HK-2 (cell line): ENCODE measurements around the gene ACSS1.
A peak's percentile ranks its signal among the peaks of the same experiment; 100 is the strongest.

Experiments
- DNase-seq: peaks from one replicate; pipeline ENCODE4 v3.0.0-alpha.2; 2018; ENCODE audit not compliant: unreplicated experiment

Gene ACSS1

DNA sequence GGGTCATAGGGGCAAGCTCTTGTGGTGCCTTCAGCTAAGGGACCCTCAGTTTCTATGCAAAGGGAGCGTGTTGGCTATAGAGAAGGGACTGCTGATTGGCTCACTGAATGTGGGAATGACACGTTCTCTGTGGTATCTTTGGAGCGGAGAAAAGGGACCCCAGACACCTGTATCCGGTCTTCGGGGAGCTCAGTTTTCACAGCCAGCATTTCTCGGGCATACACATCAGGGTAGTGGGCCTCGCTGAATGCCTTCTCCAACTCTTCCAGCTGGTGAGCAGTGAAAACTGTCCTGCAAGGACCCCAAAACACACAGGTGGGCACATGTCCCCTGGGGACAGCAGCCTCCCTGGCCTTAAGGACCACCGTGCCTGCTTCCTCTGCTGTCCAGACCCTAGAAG, 20.7 kb upstream of the ACSS1 start:
- DNase-seq: no peak

DNA sequence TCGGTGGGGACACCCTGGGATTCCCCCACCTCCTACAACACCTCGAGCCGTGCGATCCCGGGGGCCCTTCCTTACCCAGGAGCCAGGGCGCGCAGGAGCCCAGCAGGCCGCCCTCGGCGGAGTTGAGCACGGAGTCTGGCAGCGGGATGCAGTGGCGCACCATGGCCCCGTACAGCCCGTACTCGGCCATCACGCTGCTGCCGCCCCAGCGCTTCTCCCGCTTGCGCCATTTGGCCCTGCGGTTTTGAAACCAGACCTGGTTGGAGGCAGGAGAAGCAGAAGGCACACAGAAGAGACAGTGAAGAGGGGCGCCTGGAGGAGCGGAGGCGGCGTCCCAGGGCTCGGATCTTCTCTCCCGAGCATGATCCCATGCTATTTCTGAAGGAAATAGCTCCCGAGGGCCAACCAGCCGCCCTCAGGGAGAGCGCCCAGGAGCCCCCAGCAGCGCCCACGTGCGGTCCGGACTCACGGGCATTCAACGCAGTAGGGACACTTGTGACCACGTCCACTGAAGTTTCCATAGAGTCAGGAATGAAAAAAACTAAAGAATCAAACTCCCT, 19.8 kb upstream of the ACSS1 start:
- no peak for DNase-seq

DNA sequence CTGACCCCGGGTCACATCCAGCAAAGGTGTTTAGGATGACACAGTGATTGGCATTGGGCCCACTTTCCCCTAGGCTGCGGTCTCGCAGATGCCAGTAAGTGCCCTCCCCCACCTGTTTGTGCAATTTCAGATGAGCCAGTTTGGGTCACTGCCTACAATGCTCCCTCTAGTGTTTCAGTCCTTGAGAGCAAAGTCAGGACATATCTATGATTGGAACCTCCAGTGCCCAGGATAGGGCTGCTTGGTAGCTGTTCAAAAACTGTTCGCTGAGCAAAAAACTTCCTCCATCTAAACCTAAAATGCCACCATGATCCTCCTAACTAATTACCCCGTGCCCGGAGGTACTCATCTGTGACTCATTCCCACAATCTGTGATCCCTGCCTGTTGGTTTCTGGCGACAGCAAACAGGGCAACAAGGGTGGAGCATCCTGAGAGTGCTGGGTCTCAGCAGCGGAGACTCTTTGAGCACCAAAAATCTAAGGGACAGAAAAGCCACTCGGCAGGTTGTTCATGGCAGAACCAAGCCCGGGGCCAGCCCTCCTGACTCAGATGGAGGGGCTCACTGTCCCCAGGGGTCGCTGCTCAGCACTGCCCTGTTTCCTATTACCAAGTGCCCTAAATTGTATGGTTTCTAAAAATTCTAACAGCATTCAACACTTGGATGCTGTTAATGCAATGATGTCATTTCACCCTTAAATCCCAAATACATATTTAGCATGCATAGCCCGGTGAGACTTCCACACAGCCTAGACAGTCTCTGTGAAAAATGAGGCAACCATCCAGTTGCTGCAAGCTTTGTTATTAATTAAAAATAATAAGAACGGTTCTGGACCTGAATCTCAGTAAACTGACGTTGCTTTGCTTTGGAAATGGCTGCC, 19.0 kb upstream of the ACSS1 start:
- DNase-seq: no peak

DNA sequence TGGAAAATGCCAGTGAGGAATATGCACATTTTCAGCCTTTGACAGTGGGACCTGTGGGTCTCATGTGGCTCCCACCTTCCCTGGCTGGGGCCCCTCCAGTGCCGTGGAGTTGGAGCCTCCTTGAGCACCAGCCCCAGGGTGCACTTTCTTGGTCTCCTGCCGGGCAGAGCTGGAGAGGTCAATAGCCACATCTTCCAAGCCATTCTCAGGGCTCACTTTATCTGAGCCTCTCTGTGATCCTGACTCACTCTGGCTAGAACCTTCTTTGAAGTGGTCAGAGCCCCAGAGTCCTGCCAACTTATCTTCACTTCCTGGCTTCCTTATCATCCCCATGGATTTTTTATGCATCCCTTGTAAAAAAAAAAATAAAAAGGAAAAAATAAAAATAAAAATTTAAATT, 18.3 kb upstream of the ACSS1 start:
- DNase-seq: no peak

DNA sequence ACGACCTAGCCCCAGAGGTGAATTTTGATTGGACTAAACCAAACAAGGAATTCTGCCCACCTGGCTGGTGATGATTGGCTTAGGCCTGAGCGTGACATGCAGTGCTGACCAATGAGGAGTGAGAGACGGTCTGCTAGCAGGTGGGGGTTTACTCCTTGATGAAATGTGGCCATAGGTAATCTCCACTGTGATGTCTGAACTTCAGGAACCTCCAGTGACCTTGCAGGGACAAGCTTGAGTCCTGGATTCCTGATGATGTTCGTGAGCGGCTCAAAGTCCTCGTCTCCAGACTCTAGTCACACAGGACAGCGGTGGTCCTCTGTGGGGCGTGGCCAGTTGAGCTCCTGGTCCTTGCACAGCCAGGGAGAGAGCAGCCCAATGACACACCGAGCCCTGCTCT, 15.6 kb upstream of the ACSS1 start:
- DNase-seq: no peak

DNA sequence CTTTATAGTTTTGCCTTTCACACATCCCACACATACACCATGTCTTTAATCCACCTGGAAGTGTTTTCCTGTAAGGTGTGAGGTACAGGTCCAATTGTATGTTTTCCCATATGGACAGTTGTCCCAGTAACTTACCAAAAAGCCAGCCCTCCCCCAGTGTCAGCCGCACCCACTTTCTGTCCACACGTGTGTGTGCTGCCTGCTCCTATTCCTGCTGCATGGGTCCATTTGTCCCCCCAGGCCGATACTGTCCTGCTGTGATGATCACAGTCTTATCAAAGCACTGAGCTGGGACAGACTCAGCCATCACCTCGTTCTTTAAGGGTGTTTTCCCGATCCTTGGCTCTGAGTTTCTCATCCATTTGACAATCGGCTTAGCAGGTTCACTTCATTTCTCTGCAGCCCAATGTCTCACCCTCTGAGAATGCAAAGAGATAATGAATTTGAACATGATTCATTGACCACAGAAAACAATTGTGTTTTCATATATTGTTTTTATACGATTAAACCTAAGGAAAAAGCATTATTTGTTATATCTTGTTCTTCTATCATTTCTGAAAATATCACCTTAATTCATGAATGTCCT, 14.4 kb upstream of the ACSS1 start:
- no peak for DNase-seq

DNA sequence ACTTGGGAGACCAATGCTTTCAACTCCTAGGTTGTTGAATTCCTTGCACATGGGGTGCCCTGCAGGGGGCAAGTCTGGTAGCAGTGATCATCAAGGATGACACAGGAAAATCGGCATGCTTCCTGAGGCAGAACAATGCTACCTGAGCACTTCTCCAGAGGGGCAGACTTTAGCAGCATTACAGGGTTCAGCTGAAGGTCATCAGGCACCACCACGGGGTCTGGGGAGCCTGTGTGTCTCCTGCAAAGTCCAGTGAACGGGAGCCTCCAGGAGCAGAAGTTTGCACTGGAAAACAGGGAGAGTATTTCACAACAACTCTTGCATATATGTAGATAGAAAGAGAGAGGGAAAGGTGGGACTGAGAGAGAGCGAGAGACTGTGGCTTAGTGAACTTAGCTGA, 13.8 kb upstream of the ACSS1 start:
- DNase-seq: no peak

DNA sequence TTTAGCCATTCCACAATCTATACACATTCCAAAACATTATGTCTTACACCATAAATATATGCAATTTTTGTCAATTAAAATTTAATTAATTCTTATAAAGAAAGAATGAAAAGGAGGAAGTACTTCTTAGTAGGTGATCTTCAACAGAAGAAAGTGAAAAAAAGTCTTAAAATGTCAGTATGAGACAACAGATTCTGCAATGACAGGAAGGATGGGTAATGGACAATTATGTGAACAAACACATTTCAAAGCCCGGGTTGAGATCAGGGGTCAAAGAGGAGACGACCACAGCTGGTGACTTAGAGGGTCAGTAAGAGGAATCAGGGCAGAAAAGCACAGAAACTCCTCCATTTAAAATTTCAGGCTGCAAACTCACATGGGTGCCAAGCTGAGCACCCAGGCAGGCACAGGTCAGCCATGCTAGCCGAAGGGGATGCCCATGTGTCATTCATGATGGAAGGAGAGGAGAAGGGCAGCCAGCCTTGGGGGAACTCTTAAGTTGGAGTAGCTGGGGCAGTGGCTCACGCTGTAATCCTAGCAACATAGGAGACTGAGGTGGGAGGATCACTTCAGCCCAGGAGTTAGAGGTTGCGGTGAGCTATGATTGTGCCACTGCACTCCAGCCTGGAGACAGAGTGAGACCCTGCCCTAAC, 13.0 kb upstream of the ACSS1 start:
- DNase-seq: no peak

DNA sequence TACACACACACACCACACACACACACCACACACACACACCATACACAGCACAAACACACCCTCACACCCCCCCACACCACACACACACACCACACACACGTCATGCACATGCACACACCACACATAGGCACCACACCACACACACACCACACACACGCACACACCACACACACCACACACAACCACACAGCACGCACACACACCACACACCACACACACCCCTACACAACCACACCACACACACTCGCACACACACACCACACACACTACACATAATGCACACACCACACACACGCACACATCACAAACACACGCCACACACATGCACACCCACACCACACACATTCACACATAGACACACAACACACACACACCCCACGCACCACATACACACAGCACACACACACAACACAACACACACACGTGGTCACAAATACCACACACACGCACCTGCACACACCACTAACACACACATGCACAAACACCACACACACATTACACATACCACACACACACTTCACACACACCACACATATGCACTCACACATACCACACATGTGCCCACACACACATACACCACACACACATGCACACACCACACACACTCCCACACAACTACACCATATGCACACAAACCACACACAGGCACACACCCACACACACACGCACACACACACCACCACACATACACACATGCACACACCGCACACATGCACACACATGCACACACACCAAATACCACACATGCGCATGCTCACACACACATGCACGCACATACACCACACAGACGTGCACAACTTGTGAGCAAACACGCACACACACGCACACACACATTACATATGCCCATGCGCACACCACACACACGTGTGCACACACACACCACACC, 9.4 kb upstream of the ACSS1 start:
- DNase-seq: no peak

DNA sequence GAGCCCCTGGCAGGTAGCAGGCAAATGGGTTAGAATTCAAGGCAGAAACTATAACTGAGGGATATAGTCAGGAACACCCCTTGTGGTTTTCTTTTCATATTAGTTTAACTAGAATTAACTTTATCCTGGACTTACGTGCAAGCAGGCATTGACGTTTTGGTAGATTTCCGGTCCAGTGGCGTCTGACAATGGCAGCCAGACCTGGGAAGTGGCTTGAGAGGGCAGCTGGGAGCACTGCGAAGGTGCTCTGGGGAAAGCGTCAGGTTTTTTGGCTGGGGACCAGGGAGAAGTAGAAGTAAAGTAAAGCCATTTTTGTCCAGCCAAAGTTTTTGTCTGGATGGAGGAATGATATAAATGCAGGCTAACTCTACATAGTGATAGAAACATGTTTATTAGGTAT, 8.4 kb upstream of the ACSS1 start:
- DNase-seq: no peak

DNA sequence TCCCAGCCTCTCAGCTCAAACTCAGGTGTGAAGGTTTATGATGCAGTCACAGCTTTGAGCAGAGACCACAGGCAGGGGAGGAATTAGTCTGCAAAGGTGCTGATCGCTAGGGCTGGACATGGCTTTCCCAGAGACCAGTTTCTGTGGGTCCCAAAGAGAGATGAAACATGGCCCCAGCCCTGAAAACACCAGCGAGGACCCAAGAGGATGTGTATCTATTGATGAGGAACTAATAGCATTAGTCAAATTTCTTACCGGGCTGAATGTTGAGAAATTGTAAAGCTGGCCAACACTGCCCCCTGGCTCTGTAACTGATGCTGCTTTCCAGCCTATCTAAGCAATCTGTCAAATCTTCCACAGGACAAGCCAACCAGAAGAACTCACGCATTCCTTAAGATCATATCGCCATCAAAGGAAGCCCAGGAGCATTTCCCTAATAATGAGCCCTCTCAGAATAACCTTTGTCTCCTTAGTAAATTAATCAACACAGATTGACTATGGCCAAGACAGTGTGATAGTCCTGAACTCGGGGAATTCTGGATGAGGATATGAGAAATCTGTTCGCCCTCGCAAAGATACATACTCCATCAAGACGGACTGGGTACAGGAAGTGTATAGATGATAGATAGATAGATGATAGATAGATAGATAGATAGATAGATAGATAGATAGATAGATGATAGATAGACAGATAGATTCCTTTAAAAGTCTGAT, 7.8 kb upstream of the ACSS1 start:
- peak; percentile 40 for DNase-seq

DNA sequence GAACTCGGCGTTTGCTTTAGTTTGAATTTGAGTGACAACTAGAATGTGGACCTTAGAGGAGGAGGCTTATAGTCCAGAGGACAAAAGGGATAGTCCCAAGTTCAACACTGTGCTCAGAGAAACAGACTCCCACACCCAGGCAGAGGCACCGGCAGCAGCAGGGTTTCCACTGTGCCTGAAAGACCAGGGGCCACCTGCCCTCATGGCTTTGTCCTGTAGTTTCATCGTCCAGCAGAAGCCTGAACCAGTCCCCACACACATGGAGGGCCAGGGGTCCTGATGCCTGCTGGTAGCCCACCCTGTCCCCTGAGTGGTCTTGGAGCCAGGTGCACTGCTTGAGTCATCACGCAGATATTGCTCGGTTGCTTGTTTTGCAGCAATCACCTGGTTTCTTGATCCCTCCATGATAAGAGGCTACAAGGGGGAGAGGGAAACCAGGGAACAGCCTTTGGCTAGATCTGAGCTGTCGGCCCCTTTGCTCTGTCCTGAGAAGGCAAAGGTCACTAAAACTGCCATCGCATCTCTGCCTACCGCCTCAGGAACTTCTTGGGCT, 7.2 kb upstream of the ACSS1 start:
- DNase-seq: no peak

DNA sequence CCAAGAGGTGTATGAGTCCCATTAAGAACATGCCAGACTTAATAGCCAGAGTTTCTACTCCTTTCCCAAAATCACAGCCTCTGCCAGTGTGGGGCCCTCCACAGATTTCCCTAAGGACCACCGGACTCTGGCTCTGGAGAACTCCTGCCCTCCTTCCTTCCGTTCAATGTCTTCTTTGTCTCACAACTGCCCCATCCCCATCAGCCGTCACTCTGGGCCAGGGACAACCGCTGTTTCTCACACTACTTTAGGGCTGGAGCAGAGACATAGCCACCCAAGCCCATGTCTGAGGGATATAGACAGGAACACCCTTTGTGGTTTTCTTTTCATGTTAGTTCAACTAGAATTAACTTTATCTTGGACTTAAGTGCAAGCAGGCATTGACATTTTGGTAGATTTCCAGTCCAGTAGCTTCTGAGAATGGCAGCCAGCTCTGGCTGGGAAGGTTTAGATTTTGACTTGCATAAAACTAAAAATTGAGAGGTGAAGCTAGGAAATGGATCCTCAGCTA, 6.7 kb upstream of the ACSS1 start:
- no peak for DNase-seq

DNA sequence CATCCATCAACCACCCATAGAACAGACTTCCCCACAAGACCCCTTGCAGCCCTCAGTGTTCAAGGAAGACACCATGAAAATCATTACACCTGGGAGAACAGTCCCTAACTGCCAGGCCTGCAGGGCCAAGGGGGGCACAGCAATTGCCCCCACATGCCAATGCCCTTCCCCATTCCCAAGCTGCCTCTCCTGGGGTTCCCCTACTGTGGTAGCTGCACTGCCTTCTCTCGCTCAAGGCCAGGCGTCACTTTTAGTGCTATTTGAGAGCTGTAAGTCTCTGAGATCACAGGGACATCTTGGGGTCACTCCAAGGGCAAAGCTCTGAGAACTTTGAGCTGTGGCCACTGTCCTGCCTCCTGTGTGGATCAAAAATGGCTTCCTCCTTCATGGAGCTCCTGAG, 6.0 kb upstream of the ACSS1 start:
- no peak for DNase-seq

DNA sequence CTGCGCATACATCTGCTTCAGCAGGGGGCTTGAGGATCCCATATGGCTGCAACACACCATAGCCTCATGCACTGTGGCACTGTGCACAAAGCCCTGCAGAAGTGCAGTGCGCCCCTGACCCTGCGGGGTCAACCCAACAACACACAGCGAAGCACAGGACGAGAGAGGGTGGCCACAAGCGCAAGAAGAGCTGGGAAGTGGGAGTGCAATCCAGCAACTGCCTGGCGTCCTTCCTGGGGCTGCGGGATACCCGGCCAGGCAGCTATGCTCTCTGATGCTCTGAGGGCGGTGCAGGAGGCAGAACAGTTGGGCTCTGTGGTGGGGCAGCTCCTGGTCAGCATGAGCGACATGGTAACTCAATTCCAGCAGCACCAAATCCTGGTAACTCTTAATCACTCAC, 5.6 kb upstream of the ACSS1 start:
- DNase-seq: no peak

DNA sequence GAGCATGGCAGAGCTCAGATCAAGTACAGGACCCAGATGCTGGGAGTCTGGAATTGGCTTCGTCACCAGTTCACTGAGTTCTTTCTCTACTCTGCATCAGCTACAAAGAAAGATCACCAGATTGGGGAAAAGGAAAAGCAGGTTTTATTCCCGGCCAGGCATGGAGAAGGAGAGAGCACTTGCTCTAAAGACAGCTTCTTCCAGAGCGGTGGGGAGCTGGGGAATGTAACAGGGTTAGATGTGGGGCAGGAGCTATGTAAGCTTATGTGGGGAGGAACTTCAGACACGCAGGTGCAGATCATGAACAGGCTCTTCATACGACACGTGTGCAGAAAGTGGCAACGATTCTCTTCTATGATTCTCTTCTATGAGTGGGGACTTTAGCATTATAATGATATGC, 4.9 kb upstream of the ACSS1 start:
- DNase-seq: no peak

DNA sequence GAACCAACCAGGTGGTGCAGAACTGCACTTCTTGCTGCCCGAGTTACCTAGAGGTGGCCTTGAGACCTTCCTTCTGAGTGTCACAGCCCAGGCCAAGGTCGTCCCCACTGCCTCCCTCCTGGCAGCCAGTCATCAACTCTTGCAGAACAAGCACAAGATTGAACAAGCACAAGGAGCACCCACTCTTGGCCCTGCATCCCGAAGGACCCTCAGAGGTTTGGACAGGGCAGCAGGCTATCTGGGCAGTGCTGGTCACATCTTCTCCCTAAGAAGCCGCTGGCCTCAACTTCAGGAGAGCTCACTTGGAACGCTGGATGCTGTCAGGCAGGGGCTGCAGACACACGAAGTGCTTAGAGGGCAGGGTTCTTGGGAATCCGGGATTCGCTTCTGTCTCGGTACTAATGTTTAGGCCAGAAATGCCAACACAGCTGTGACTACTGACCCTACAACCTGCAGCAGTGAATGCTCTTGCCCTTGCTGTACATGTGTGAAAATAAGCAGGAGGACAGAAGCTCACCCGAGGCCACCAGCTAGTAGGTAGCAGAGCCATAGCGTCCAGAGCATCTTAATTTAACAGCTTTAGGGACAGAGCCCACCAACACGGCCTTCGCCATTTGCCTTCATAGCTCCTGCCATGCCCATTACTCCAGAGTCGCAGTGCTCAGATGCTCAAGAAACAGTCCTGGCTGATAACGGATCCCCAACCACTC, 4.0 kb upstream of the ACSS1 start:
- DNase-seq: no peak

DNA sequence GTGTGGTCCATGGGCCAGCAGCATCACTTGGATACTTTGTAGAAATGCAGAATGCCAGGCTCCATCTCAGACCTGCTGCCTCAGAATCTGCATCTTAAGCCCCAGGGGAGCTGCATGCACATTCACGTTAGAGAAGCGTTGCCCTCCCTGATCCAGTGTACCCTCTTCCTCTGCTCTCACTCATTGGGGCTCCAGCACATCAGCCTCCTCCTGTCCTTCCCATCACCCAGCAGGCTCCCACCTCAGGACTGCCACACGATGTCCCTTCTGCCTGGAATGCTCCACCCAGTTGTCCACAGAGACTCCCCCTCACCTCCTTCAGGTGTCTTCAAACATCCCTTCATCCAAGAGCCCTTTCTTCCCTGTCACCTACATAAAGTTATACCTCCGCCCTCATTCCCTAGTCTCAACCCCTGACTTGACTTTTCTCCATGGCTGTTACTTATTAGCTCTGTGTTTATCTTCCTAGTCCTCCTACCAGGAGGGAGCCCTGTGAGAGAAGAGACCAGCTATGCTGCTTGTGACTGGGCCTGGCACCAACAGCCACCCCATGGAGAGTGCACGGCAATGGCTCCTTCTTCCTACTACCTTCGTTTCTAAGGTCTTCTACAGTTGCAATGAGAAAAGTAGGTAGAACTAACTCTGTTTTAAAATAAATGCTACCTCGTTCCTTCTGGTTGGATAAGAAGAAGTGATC, 3.3 kb upstream of the ACSS1 start:
- DNase-seq: no peak

DNA sequence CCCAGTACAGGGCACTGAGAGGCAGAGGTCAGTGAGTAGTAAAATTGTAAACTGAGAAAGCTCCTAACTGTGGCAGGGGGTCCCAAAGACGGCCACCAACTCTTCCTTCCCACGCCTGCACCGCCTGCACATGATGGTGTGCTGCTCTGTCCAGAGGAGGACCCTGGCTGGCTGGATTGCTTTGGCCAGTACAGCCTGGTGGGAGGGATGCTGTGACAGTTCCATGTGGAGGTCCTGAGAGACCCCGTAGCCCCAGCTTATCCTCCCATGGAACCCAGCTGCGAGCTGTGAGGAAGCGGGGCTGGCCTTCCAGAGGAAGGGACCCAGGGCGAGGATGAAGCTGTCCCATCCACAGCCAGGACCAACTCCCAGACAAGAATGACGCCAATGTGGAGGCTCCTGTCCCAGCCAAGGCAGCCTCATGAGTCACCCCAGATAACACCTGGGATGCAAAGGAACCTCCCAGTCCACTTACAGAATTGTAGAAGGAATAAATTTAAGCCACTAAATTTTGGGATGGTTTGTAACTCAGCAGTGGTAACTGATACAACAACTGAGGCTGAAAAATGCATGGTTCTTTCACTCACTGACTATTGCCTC, 2.0 kb upstream of the ACSS1 start:
- DNase-seq: no peak
